K562 (cell line): Measurements from ENCODE around the gene PLP2. TPM values are rescaled to one million over a fixed set of nuclear protein-coding genes. Genes with fewer than 3 reads are reported as not detected.

Experiments used
- ADNP ChIP-seq: fragments of 200-800 bp; sonication (Bioruptor generic); IDR thresholded peaks from 2 replicates; pipeline ENCODE4 v1.6.1; 2016; ENCODE audit warnings: missing genetic modification characterization, missing compliant biosample characterization
- ARNT ChIP-seq, 2 experiments: fragments of 450-650 bp; IDR thresholded peaks; 2 replicates each; pipeline ENCODE4 v1.6.1; 2016; ENCODE audit warnings: mild to moderate bottlenecking in 1 of 2
- ATF7 ChIP-seq: fragments of 450-650 bp; IDR thresholded peaks from 2 replicates; pipeline ENCODE4 v1.7.1; 2014; ENCODE audit warnings: mild to moderate bottlenecking, moderate library complexity
- BDP1 ChIP-seq: IDR thresholded peaks from 3 replicates; pipeline ENCODE4 v1.6.1; 2011; ENCODE audit not compliant: insufficient read length, insufficient read depth
- DDX20 ChIP-seq: fragments of 450-650 bp; IDR thresholded peaks from 2 replicates; pipeline ENCODE4 v1.6.1; 2016; ENCODE audit warnings: missing genetic modification characterization, low read depth, mild to moderate bottlenecking, missing compliant biosample characterization, moderate library complexity
- FOXP1 ChIP-seq: sonication (generic); formaldehyde crosslinking; IDR thresholded peaks from 2 replicates; pipeline ENCODE4 v1.8.0; 2022; ENCODE audit warnings: mild to moderate bottlenecking, missing genetic modification reagents
- GABPB1 ChIP-seq: sonication (generic); formaldehyde crosslinking; IDR thresholded peaks from 2 replicates; pipeline ENCODE4 v1.8.0; 2022; ENCODE audit warnings: mild to moderate bottlenecking, missing genetic modification reagents
- ILF3 ChIP-seq: fragments of 450-650 bp; IDR thresholded peaks from 2 replicates; pipeline ENCODE4 v1.6.1; 2018; ENCODE audit warnings: antibody characterized with exemption, mild to moderate bottlenecking, moderate library complexity, borderline replicate concordance
- MCM2 ChIP-seq: fragments of 450-650 bp; IDR thresholded peaks from 2 replicates; pipeline ENCODE4 v1.6.1; 2017; ENCODE audit warnings: low read depth, mild to moderate bottlenecking
- MGA ChIP-seq: fragments of 450-650 bp; IDR thresholded peaks from 2 replicates; pipeline ENCODE4 v1.6.1; 2016; ENCODE audit warnings: mild to moderate bottlenecking, moderate library complexity
- PHF20 ChIP-seq: fragments of 450-650 bp; IDR thresholded peaks from 2 replicates; pipeline ENCODE4 v1.6.1; 2018; ENCODE audit not compliant: partially characterized antibody
- POLR2B ChIP-seq: fragments of 450-650 bp; IDR thresholded peaks from 2 replicates; pipeline ENCODE4 v1.6.1; 2018; ENCODE audit warnings: low read depth; ENCODE audit not compliant: partially characterized antibody
- PTTG1 ChIP-seq: fragments of 450-650 bp; IDR thresholded peaks from 2 replicates; pipeline ENCODE4 v1.6.1; 2016; ENCODE audit warnings: low read depth, mild to moderate bottlenecking, missing genetic modification characterization, missing compliant biosample characterization
- TEAD2 ChIP-seq: fragments of 450-650 bp; IDR thresholded peaks from 2 replicates; pipeline ENCODE4 v1.6.1; 2016; ENCODE audit warnings: missing genetic modification characterization, control low read depth, missing compliant biosample characterization
- ZNF280A ChIP-seq: fragments of 450-650 bp; IDR thresholded peaks from 2 replicates; pipeline ENCODE4 v1.6.1; 2018; ENCODE audit warnings: mild to moderate bottlenecking, low read depth; ENCODE audit not compliant: partially characterized antibody
- ZNF778 ChIP-seq: fragments of 450-650 bp; formaldehyde crosslinking; IDR thresholded peaks from 2 replicates; pipeline ENCODE4 v1.4.0; 2020; ENCODE audit warnings: mild to moderate bottlenecking, moderate library complexity
- polyA plus RNA-seq, 8 experiments: library from polyadenylated mRNA; depleted of rRNA in 4 of 8; stranded (reverse) in 5 of 8; unstranded in 3 of 8; fragments of >200 nt; fragmentation: Nextera tagmentation in 2 of 8; fragmentation: Illumina TruSeq in 1 of 8; extraction: Ambion mirVana in 2 of 8; extraction: Trizol in 1 of 8; gene quantifications; 2 replicates each; pipeline versions ENCODE4 v1.2.1 to v1.2.3, GENCODE V29; 2011 to 2014; ENCODE audit warnings: inconsistent platforms in 1 of 8, missing spikeins in 1 of 8
- total RNA-seq, 7 experiments: library from RNA; depleted of rRNA in 6 of 7; stranded (reverse); fragments of >200 nt in 6 of 7; fragmentation: Illumina TruSeq in 2 of 7; extraction: Trizol in 2 of 7; gene quantifications; 2 replicates each; pipeline versions ENCODE4 v1.2.1 to v1.2.3, GENCODE V29; 2011 to 2021; ENCODE audit warnings: low replicate concordance in 1 of 7

Gene PLP2
- total and polyA plus RNA-seq, 9 of the 15 experiments (the other 6 are each of a cell fraction or from before 2014, with no cell fraction given) = 34.7 to 236 (median 112) TPM

GRCh38 chrX:49163555-49164419, 7.9 kb upstream of the PLP2 start (continued):
- TF ChIP-seq MGA (no peak), BDP1 (no peak), ARNT (IDR thresholded peaks at IDR 0.05) (no peak), ZNF778 (CRISPR knock-in tag) (no peak), DDX20 (tag) (no peak), ATF7 (peak; percentile 95), TEAD2 (no peak), FOXP1 (CRISPR knock-in tag) (no peak), GABPB1 (CRISPR knock-in tag) (0 out of 2 replicates have a peak, but pooled peaks have one; percentile 11), ILF3 (no peak), PHF20 (no peak), ADNP (tag) (no peak), MCM2 (no peak), POLR2B (peak; percentile 28), ZNF280A (no peak), PTTG1 (tag) (no peak)
